ENCODE data around the gene SUDS3.

GRCh38 chr12:118371321-118372282 is 4.8 kb upstream of the SUDS3 start:
- TF ChIP-seq CTCF (IDR thresholded peaks at IDR 0.05) (no peak), POLR2A (IDR thresholded peaks at IDR 0.05) (no peak), POLR2AphosphoS5 (IDR thresholded peaks at IDR 0.05) (no peak), EP300 (IDR thresholded peaks at IDR 0.05) (no peak)

Measured in suprapubic skin (tissue), 4 donors.